ENCODE results near the gene FHIT.
"Not testable (repeated sequence)": the region's sequence is repeated elsewhere in the genome, so short reads cannot be mapped to it uniquely, and the experiment has no call there.

Gene FHIT

GRCh38 chr3:60912876-60913275, 338.4 kb downstream of the FHIT start:
- no peak for DNase-seq

GRCh38 chr3:60912142-60912541, 339.1 kb downstream of the FHIT start:
- DNase-seq, result no peak

GRCh38 chr3:60909526-60909925, 341.7 kb downstream of the FHIT start:
- DNase-seq, result no peak

DNA sequence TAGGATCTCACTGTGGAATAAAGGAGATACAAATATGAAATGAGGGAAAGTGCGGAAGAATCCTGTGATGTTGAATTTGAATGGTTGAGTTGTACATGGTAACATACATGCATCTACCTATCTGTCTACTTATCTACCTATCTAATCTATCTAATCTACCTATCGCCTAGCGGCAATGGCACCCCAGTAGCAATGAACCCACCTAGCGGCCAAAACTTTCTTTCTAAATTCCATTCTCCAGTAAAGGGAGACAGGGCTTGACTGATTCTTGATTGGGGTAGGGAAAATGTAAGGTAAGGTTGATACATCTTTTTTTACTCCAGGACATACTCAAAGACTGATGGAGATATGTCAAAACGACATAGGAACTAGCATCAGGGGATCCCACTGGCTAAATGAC, 345.0 kb downstream of the FHIT start:
- no peak for DNase-seq

- DNase-seq, result no peak
These were observed 352.9 kb downstream of the FHIT start for GRCh38 chr3:60898321-60898720.

DNA sequence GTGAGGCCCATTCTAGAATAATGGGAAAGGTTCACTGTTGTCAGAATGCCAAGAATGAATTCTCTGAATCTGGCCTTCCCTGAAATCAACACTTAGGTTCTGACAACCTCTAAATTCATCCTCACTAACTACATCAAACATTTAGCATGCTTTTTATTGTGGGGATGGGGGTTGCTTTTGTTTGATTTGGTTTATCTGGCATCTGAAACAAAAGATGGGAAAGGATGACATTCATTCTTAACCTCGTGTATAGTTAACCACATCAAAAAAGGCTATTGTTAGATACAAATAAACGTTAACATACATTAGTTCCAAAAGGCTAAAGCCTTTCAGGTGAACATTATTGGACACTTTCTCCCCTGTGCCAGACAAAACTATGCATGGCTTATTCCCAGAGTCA, 357.3 kb downstream of the FHIT start:
- DNase-seq, result no peak

GRCh38 chr3:60890226-60890625, 361.0 kb downstream of the FHIT start:
- no peak for DNase-seq

- not testable (repeated sequence) for DNase-seq
These were observed 362.3 kb downstream of the FHIT start for GRCh38 chr3:60888952-60889351.

GRCh38 chr3:60887574-60887973, 363.7 kb downstream of the FHIT start:
- no peak for DNase-seq

DNA sequence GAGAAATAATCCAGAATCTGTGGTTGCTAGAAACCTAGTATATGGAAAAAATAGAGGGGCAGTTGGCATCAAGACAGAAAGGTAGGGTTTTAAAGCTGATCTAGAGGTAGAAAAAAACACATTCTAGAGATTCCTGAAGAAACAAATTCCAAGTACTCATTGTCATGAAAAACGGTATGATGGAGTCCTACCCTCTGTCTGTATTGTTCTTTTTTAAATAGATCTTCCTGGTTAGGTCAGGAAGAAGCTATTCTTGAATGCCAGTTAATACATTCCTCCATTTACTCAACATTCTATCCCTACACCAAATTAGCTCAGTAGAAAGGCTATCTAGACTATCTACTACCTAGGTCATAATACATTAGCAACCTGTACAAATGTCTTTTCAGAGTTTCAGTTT, 364.7 kb downstream of the FHIT start:
- DNase-seq, result no peak

DNA sequence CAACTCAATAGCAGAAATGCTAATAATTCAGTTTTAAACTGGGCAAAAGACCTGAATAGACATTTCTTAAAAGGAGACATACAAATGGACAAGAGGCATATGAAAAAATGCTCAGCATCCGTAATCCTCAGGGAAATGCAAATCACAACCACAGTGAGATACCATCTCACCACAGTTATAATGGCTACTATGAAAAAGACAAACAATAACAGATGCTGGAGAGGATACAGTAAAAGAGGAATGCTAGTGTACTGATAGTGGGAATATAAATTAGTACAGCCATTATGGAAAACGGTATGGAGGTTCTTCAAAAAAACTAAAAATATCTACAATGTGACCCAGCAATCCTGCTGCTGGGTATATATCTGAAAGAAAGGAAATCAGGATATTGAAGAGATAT, 367.2 kb downstream of the FHIT start:
- DNase-seq, result no peak

- no peak for DNase-seq
These were observed 374.1 kb downstream of the FHIT start for GRCh38 chr3:60877188-60877587.

DNA sequence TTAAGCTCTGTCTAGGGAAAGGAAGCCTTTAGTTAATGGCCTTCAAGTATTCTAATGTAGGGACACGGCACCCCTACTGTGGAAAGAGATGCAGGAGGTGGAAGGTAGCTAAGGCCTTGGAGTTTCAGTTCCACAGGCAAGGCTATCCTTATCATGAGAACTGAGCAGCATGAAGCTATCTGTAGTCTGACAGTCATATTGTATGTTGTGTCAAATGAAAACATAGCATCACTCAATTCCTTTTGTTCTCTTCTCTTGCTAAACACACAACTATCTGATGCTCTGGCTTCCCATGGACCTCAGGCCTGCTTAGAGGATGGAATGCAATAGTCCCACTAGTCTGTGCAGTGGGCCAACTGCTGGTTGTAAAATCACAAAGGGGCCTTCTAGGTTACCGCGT, 380.9 kb downstream of the FHIT start:
- no peak for DNase-seq

- DNase-seq, result no peak
These were observed 384.1 kb downstream of the FHIT start for GRCh38 chr3:60867200-60867599.

- DNase-seq, result no peak
These were observed 394.8 kb downstream of the FHIT start for GRCh38 chr3:60856257-60857046.

- DNase-seq, result no peak
These were observed 396.0 kb downstream of the FHIT start for GRCh38 chr3:60855250-60855649.

DNA sequence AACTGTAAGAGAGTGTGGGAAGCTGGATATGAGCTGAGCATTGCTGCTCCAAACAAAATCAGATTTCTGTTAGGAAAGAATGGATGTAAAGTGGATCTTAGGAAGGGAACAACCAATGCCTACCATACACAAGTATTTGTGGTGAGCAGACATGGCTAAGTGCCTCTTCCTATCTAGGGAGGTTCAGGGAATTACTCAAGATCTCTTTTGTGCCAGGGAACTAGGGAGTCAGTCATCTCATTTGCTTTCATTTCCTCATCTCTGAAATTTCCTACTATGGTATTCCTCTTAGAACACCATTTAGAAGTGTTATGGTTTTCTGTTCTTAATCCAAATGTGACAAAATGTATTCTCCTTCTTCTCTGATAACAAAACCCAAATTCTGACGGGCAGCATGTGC, 396.5 kb downstream of the FHIT start:
- no peak for DNase-seq

GRCh38 chr3:60847791-60848190, 403.5 kb downstream of the FHIT start:
- no peak for DNase-seq

- no peak for DNase-seq
These were observed 407.0 kb downstream of the FHIT start for GRCh38 chr3:60844256-60844655.

DNA sequence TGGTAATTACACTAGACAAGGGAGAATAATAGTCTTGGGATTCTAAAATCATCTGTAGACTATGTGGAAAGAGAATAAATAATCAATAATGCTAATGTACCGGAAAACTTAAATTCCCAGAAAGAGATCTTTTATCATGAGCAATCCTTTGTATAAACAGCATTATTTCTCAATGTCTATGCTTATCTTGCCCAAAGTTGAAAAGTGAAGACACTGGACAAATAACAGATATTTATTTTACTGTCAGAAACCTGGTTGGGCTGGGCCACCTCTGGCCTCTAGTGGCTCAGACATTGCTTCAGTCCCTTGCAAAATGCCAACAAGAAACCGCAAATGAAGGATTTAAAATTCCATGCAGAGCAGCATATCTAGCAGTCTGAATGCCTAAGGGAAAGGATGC, 409.9 kb downstream of the FHIT start:
- no peak for DNase-seq

DNA sequence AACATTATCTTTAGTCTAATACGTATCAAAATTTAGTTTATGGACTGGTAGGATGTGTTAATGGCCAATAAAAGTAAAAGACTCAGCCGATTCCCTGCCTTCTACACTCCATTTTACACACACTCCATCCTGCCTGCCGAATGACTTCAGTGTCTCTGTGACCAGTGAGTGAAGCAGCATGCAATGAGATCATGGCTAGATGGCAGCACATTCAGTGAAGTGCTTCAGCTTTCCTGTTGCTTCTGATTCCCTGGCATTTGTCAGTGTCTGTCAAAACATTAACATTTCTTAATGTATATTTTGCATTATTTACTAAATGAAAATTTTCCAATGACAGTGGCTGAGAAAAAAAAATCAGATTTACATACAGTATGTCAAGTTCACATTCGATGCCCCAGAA, 412.0 kb downstream of the FHIT start:
- no peak for DNase-seq

GRCh38 chr3:60835796-60836195, 415.5 kb downstream of the FHIT start:
- no peak for DNase-seq

DNA sequence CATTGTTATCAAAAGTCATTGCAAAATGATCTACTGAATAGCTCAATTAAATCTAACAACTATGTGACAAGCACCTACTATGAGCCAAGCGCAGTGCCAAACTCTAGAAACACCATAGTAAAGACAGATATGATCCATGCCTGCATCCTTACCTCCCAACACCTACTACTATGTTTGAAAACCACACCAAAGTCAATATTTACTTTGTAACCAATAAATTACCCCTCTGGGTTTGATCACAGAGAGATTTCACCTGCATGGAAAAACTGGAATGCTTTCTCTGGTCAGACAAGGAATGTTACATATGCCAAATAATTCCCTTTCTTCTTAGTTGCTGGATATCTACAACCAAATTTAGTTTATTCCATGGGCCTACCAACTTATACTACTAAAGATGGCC, 422.2 kb downstream of the FHIT start:
- no peak for DNase-seq

DNA sequence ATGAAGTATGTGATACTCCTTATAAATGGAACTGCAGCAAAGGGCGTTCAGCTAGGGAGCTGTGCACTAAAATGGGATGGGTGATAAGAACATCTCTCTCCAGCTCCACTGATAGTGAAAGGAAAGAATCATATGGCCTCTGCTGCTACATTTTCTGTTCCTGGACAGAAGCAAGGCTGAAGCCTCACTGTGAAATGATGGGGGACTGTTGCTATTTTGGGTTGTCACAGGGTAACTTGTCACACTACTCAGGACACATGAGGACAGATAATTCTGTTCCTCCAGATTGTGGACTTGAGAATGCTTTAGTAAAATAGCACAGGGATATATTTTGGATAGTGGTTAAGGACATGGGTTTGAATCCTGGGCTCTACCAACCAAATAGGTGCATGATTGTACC, 423.6 kb downstream of the FHIT start:
- no peak for DNase-seq

GRCh38 chr3:60826511-60826910, 424.7 kb downstream of the FHIT start:
- no peak for DNase-seq
